Measurements from ENCODE around the gene COL25A1.

Gene COL25A1

DNA sequence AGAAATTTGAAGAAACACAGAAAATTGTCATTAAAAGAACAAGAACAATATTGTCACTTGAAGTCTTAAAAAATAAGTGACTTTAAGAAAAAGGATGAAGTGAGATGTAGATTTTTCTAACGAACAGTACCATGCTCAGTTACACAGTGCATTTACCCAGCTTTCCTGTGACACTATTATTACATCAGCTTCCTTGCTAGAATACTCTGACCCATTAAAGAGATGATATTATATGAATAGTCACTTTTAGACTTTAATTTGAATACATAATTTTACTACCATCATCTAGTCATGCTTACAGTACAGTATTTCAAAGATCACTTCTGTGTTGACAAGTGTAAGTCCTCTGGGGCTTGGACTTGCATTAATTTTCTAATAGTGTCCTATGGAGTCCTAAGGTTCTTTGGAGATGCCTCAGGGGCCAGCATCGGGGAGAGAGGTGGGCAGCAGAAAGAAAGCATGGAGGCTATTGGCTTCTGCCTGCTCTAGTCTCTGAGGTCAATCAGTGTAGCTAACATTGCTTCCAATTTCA lies 10.7 kb downstream of the COL25A1 start:
- no peak for DNase-seq (ENCODE audit: low read depth)

DNA sequence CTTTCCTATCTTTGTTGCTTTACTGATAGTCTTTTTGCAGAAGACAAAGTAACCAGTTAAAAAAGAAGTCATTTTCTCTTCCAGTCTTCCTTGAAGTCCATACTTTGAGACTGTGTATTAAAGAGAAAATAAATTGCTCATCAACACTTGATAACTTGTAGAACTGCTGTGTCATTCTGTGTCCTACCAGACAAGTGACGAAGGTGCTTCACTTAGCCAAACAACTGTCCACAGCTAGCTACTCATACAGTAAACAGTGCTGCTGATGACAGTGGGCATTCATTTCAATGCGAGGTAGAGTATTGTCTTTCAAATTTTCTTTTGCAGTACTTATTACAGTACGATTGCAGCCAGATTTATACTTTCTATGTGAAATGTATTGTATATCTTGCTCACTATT lies 11.5 kb downstream of the COL25A1 start:
- DNase-seq (ENCODE audit: low read depth): no peak

DNA sequence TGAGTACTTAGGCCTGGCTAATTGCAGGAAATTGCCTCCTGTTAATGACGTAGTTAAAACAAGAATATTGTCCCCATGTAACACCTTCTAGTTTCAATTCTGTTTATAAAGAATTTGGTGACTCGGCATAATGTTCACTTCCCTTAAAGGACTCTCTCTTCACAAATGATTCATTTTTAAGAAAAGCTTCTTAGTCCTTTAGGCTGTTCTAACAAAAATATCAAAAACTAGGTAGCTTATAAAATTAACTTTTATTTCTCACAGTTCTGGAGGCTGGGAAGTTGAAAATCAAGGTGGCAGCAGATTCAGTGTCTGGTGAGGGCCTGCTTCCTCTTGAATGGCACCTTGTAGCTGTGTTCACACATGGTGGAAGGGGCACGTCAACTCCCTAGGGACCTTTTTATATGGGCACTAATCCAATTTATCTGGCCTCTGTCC lies 23.8 kb downstream of the COL25A1 start:
- no peak for DNase-seq (ENCODE audit: low read depth)

DNA sequence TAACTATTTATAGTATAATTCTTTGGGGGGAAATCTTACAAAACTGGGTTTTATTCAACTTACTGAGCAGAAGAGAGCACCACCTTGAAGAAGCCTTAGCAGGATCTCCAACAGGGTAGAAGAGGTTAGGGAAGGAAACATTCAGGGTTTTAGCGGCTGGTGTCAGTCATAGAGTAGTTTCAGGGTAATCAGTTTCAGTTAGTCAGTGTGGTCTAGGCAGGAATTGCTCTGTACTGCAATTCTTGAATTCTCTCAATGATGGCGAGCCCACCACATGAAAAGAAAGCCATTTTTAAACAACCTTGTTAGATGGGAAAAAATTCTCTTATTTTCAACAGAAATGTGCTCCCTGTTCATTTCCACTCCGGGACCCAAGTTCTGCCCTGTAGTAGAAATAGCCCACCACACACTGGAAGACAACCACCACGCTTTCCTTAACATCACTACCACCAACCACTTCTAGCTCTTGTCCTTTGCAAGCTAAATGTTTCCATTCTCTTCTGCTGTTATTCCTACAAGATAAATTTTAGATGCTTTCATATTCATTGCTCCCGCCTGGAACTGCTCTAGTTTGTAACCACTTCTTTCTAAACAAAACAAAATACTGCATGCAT lies 25.9 kb downstream of the COL25A1 start:
- peak; percentile 4 for DNase-seq (ENCODE audit: low read depth)

DNA sequence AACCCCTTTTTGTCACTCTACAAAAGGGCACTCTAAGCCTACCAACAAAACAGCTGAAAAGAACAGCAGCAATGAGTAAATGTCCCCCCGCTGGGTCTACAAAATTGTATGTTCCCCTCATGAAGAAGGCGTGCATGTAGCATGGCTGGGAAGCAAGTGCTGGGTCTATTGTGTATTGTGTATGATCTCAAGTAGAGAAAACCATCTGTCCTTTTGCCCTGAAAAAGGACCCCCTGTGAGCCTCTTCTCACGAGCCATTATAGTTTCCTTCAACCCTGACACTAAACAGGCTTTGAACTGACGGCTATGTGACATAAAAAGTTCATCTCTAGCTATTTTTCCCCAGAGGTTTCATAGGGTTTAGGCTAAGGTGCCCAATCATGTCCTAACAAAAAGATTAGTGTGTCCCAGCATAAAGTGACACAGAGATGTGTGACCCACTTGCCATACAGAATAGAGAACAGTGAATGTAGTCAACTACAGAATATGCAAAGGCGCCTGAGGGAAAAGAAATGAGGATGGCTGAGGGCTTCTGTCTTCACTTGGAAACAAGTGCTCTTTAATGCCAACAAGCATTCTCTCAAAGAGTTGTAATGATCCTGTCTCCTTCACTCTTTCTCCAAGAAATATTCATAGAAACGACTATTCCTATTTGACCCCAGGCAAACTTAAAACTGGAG lies 27.3 kb downstream of the COL25A1 start:
- DNase-seq (ENCODE audit: low read depth): no peak

DNA sequence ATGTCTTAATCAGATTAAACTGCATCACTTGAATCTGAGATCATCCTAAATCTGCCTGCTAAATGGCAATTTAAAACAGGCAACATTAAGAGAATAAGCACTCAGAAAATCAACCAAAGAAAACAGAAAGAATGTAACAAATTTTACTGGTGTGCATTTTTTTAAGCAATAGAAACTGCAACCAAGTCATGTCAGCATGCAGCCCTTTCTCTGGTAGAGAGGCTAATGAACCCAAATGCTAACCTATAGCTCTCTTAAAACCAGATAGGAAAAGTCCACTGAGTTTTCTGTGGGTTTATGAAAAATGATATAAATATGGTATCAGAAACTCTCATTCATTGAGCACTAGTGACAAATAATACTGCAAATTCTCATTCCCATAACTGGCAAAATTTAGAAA lies 35.6 kb downstream of the COL25A1 start:
- DNase-seq (ENCODE audit: low read depth): no peak

DNA sequence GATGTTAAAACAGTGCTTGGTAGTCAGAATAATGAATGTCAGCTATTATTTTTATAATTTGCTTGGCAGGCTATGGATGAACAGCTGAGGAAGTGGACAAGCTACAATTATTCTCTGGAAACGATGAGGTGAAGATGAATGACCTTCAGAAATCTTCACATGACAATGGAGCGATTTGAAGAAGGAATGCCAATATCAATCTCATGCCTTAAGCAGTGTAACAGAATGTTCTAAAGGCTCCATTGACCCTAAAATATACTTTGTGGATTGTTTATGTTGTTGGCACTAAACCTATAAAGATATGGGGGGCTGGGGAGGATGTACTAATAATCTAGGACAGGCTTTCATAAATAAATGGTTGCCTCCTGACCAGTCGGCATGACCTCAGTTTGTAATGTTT lies 36.2 kb downstream of the COL25A1 start:
- no peak for DNase-seq (ENCODE audit: low read depth)

DNA sequence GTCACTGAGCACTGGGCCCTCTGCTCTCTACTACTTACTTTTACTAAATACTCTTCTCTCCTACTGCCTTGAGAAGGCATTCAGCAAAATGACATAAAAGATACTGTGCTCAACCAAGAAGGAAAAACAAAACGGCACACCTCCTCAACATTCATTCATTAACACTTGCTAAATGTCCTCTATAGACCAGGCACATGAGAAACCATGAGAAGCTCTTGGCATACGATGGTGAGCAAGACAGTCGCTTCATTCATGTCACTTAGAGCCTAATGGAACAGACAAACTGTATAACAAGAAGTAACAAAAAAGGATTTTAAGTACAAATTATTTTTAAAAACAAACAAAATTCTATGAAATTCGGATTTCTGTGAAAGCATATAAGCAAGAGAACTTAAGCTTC lies 38.7 kb downstream of the COL25A1 start:
- DNase-seq (ENCODE audit: low read depth): no peak

DNA sequence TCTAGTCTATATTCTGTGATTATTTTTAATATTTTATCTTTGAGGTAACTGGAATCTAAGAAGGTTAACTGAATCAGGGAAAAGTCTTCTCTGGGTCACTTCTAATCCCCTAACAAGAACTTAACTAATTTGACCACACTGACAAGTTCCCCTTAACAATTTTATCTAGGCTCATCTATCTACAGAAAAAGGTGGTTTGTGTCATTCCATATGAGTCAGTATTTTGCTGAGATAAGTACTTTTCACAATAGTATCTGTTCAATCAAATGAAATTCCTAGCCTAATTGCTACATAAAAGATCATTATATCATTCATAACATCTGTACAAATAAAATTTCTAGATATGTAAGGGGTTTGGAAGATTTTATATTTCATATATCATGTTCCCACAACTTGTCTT lies 45.6 kb downstream of the COL25A1 start:
- DNase-seq (ENCODE audit: low read depth): no peak

DNA sequence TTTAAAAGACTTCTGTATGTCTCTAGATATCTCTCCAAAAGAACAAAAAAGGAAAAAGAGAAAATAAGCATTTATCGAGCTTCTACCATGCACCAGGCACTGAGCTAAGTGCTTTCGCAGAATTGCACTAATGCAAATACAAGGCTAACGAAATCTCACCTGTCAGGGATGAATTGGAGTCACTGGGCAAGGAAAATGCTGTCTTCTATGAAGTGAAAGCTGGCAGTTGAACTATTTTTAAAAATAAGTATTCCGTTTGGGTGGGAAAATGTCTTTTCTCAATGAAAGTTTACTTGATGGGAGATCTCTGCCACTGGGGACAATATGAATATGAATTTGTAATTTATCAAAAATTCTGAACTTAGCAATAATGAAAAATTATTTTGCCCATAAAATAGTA lies 47.6 kb downstream of the COL25A1 start:
- DNase-seq (ENCODE audit: low read depth): no peak

DNA sequence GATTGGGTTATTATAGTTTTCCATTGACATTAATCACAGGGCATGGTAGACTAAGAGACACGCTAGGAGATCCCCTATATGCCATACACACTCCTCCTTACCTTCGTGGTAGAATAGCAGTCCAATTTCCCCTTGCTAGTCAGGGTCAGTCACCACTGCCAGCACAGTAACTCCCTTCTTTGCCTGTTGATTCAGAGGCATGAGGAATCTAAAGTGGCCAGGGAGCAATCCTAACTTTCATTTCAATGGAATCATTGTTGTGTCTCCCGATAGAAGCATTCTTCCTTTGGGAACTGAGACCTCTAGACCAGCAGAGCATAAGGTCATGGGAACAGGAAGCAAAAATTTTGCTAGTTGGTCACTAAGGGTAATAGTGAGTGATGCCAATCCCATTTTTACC lies 51.1 kb downstream of the COL25A1 start:
- no peak for DNase-seq (ENCODE audit: low read depth)

DNA sequence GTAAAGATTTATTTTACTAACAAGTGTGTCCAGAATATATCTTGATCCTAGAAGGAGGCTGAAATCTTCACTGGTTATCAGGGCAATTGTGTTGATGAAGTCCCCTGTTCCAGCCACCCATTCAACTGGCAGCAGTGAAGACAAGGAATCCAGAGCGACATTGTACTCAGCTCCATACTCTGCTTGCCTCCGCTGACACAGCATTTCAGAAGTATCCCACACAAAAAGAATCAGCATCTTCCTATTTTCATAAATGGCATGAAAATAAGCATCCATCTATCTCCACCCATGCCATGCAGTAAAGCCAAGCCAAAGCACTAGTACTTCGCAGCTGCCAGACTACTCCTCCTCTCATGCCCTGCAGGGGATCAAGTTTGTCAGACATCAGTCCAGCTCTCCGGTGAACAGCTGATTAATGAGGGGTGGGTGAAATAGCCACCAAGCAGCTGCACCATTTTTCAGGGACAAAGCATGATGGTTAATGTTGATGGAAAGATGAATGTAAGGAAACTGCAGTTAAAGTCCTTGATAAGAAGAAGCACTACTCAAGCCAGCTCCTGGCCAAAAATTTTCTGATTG lies 54.0 kb downstream of the COL25A1 start:
- no peak for DNase-seq (ENCODE audit: low read depth)

DNA sequence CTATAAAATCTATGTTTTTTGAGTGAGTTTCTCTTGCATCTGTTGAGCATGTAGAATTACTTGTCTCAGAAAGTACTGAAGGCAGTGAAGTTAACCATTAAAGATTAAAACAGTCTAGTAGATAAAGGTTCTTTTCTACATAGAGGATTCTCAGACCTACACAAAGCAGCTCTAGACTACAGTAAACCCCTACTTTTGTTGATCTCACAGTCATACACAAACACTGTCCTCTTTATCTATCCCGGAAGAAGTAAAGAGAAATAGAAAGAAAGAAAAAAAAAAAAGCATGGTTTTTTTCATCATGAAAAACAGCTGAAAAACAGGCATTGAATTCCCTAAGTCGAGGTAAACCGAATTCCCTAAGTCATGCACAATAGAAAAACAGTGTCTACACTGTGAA lies 58.6 kb downstream of the COL25A1 start:
- no peak for DNase-seq (ENCODE audit: low read depth)

DNA sequence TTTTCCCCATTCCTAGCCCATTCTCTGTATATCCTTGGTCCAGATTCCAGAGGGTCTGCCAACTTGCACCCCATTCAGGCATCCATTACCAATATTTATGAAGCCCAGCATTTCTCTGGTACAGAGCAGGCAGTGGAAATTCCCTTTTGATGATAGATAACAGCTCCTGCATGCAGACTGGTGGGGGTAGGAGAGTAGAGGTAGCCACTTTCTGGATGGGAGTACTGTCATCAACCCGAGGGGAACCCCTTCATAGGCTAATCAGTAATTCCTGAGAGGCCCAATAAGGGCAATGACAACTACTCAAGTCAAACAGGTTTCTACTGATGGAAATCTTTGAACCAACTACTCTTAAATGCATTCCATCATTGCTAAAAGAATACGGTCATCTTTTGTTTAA lies 63.7 kb downstream of the COL25A1 start:
- DNase-seq (ENCODE audit: low read depth): no peak

DNA sequence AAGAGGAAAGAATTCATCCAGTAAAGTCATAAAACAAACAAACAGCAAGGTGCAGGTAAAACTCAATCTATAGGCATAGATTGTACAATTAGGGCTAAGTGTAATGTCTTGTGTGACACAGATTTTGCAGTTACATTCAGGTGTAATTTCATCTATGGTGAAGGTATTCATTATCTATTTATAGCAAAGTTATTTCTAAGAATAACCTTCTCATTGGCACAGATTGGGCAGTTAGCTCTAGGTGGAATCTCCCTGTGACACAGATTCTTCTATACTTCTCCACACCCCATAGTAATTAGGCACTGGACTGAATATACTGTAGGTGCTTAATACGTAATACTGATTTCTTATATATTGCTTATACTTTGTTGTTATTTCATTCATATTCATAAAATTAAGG lies 66.8 kb downstream of the COL25A1 start:
- no peak for DNase-seq (ENCODE audit: low read depth)

DNA sequence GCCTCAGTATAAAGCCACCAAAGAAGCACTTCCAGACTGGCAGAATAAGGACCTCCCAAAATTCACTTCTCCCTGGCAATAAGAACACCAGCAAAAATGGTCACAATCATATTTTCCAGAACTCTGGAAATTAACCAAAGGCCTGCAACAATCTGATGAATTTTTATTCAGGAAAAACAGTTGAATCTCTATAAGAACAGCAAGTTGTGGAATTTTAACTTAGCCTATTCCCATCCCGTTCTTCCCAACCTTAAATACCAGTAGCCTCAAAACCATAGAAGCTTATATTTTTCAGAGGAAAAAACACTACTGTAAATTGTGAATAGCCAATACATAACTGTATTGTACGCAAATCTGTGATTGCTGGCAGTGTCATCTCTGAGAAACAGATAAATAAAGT lies 67.9 kb downstream of the COL25A1 start:
- DNase-seq (ENCODE audit: low read depth): no peak

DNA sequence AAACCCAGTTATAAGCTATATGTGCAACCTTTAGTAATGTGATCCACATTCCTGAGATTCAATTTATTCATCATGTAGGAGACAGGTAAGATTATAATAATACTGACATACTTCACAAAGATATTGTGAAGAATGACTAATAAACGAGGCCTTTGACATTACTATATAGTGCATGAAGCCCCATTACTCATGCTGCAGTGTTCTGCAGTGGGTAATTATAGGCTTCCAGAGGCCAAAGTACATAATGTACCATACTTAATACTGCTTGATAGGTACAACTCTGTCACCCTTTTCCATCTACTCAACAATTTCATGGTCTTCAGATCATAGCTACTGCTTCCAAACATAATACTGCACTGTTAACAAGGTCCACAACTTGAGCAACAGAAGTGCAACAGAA lies 68.9 kb downstream of the COL25A1 start:
- no peak for DNase-seq (ENCODE audit: low read depth)

DNA sequence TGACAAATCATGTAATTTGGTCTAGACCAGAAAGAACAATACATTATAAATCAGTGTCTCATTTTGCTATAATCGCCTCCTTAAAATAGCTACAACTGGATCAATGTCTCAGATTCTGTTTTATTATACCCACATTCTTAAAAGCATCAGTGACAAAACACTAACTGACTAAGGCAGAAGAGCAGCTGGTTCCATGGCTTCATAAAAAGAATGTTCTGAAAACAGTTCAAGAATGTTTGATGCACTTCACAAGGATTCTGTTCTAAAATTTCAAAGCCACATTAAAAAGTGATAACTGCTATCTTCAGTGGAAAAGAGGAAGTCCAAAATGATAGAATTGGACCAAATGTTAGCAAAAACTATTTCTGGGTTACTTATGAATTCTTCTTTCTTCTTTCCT lies 69.8 kb downstream of the COL25A1 start:
- no peak for DNase-seq (ENCODE audit: low read depth)

DNA sequence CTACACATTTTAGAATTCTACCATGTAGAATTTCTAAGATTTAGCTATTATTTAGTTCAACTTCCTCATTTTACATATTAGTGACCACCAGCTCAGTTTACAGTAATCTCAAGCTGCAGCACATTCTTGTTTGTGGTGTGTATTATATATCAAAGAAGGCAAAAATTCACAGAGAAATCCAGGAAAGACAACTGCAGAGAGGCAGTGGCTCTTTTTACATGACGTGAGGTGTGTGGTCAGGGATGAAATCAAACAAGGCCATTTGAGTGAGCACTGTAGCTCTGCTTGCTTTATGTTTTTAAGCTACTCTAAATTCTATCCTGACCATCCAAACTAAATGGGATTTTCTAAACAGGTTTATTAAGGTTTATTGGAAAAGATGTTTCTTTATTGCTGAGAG lies 71.1 kb downstream of the COL25A1 start:
- no peak for DNase-seq (ENCODE audit: low read depth)

DNA sequence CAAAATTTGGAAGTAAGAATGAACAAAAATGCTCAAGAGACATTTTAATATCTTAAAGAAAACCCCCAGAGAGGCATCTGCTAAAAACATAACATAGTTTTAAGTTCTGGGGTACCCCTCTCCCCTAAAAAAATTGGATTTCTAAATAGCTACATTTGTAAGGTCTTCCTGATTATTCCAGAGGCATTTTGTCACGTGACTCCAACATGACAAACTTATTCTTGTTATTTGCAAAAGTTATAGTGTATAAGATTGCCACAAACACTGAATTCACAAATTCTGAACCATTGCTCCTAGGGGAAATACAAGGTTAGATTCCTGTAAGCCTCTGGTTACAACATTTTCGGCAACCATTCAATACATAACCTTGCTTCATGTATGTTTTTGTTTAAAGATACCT lies 73.4 kb downstream of the COL25A1 start:
- DNase-seq (ENCODE audit: low read depth): no peak

DNA sequence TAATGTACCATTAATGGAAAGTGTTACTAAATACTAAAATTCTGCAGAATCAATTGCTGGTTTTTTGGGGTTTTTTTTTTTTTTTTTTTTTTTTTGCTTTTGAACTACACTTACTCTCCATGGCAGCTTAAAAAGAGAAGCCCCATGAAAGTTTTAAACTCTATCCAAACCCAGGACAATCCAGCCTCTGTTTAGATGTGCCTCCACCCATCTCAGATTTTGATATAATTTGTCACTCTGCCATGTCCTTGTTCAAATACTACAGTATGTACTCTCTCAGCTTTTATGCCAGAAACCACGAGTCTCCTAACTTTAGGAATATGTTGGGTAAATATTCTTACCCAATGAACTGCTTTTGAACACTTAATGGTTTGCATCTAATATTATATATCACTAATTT lies 84.2 kb downstream of the COL25A1 start:
- DNase-seq (ENCODE audit: low read depth): no peak

DNA sequence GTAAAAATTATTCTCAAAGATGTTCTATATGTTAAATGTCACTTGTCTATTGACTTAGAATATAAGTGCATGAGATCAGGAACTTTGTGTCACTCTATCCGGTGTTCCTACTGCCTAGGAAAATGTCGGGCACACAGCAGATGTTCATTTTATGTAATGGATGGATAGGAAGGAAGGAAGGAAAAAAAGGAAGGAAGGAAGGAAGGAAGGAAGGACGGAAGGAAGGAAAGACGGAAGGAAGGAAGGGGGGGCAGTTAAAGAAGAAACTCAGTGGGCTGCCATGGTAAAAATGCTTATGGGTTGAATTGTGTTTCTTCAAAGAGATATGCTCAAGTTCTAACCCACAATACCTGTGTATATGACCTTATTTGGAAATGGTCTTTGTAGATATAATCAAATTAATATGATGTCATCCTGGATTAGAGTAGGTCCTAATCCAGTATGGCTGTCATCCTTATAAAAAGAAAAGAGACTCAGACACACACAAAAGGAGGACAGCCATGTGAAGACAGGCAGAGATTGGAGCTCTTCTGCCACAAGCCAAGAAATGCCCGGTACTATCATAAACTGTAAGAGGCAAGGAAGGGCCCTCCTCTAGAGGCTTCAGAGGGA lies 86.3 kb downstream of the COL25A1 start:
- DNase-seq (ENCODE audit: low read depth): no peak

DNA sequence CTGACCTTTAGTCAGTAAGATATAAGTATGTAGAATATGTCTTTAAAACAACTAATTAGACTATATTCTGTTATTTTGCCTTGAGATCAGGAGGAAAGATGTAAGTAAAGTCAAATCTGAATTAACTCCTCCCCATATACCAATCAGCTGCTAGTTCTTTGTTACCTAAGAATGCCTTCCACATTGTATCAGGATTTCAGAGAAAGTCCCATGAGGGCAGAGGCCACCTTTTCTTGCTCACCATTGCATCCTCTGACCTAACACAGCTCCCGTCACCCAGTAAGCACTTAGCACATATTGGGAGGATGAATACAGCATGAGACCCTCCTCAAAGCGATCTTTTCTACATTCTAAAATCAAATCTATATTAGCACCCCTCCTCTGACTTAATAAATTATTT lies 87.0 kb downstream of the COL25A1 start:
- DNase-seq (ENCODE audit: low read depth): no peak

All from activated T-cell treated with anti-CD3 and anti-CD28 coated beads for 48 hours (primary cell).